HK-2 (cell line): Measurements from ENCODE around the gene AMIGO1.

Experiments used
- DNase-seq: peaks from one replicate; pipeline ENCODE4 v3.0.0-alpha.2; 2018; ENCODE audit not compliant: unreplicated experiment

The AMIGO1 gene

GRCh38 chr1:109454497-109455133 is 54.9 kb downstream of the AMIGO1 start:
- DNase-seq, result no peak
